COR-L47 (cell line): ENCODE measurements around the gene TICRR.

Experiments
- DNase-seq: peaks from one replicate; lab custom pipeline; 2025; lab: John Stamatoyannopoulos, UW

TICRR gene

GRCh38 chr15:89628806-89629715 is 53.8 kb downstream of the TICRR start:
- DNase-seq = no peak

DNA sequence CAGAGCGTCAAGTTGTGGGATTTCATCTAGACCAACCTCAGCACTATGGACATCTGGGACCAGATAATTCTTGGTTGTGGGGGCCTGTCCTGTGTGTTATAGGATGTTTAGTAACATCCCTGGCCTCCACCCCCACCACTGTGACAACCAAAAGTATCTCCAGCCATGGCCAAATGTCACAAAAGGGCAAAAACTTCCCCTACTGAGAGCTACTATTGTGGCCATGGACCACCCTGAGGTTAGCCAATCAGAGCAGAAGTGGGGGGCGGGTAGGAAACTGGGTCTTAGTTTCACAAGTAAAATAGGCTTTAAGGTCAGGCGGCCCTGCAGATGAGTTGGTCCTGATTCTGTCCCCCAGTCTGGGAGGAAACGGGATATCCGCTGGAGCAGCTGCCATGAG is 54.6 kb downstream of the TICRR start:
- DNase-seq = no peak

DNA sequence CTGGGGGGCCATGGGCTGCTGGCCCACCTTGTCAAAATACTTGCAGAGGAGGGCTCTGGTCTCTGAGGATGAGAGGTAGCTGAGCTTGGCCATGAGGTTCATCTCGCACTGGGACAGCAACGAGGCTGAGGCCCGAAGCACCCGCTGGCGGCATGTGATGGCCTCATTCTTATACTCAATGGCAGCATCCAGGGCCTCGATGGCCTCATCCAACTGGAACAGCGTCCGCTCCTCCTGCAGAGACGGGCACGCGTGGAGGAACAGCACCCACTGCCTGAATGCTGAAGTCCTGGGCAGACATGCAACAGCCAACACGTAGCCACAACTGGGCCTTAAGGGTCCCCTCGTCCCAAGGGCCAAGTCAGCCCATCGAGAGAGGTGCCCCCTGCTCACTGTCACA is 55.0 kb downstream of the TICRR start:
- no peak for DNase-seq

DNA sequence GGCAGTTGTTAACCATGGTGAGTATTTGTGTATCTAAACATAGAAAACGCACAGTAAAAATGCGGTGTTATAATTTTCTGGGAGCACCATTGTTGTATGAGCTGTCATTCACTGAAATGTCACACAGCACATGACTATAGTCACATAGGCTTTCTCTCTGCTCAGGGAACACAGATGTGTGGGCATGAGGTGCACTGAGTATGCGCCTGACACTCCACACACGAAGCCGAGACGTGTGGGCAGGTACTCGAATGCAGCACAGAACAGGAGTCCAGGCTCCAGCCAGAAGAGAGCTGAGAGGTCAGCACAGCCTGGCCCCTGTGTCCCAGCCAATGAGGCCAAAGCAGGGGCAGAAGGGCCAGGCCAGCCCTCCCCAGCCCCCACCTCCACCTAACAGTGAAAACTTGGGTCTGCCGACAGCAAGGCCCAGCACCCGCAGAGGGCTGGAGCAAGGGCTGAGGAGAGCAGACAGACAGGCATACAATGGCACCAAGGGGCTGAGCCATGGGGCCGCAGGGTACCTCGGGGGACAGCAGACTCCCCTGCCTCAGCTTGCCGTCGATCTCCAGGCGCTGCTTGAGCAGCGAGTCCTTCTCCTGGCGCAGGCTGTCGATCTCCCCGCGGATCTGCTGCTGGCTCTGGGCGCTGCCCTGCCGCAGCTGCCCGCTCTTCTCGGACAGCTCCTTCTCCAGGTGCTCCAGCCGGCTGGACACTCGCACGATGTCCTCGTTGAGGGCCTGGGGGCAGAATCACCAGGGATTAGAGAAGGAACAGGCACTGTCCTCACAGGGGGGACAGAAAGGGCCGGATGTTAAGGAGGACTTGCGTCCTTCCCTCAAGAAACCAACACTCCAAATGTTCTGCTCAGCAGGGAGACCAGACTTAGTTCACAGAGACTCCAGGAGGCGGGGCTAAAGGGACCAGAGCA is 56.0 kb downstream of the TICRR start:
- no peak for DNase-seq

GRCh38 chr15:89631902-89632264 is 56.6 kb downstream of the TICRR start:
- no peak for DNase-seq

DNA sequence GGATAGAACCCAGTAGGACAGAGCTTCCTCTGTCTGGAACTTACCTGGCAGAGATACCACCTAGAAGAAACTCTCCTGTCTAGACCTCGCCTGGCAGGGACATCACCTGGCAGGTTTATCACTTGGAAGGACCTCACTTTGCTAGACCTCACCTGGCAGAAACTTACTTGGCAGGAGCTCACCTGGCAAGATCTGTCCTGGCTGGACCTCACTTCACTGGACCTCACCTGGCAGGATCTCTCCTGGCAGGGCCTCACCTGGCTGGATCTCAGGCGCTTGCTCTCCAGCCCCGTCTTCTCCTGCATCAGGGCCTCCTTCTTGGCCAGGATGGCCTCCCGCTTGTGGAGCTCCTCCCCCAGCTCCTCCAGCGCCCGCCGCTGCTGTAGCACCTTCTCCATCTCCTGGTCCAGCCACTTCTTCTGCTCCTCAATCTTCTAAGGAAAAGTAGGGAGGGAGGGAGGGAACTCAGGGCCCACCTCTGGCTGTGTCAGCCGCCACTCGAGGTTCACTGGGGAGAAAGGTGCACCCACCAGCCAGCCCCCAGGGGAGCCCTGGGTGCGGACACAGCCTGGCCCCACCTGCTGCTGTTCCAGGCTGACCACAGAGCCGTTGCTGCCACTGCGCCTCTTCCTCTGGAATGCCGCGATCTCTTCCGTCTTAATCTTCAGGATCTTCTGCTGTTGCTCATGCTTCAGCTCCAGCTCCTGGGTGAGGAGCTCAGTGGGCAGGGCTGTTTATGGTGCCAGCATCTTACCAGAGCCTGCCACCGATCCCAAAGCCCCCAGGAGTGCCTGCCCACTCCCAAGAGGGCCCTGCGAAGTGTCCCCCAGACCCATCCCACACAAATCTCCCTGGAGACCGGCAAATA is 57.5 kb downstream of the TICRR start:
- no peak for DNase-seq

GRCh38 chr15:89633585-89633984 is 58.3 kb downstream of the TICRR start:
- DNase-seq = no peak

- DNase-seq = no peak
Observed at GRCh38 chr15:89640245-89640644, 65.0 kb downstream of the TICRR start.

- no peak for DNase-seq
Observed at GRCh38 chr15:89641053-89641452, 65.8 kb downstream of the TICRR start.

DNA sequence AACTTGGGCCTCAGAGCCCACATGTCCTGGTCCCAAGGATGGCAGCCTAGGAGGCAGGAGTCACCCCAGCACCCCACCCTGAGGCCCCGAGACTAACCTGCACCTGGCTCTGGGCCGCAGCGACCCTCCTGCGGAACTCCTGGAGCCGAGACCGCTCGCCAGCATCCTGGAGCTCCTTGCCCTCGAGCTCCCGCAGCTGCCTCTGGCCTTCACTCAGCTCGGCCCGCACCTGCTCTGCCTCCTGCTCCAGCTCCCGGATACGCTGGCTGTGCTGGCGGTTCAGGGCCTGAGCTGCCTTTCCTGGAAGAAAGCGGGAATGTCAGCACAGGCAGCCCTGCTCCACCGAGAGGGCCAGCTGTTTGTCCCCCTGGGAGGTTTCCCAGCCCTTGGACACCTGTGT is 66.8 kb downstream of the TICRR start:
- DNase-seq = no peak

DNA sequence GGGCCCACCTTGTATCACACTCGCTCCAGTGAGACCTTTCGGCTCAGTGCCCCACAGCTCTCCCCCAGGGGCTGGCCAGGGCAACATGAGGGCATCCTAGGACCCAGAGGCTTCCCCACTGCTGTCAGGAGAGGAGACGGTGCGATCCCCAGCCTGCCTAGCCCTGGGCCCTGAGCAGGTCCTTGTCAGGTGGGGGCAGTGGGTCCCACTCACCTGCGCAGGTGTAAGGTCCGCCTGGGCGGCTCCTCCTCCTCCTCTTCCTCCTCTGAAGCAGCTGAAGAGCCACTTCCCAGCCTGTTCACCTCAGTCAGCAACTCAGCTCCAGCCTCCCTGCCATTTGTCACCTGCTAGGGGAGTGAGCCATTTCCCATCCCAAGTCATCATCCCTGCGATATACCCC is 70.4 kb downstream of the TICRR start:
- no peak for DNase-seq

DNA sequence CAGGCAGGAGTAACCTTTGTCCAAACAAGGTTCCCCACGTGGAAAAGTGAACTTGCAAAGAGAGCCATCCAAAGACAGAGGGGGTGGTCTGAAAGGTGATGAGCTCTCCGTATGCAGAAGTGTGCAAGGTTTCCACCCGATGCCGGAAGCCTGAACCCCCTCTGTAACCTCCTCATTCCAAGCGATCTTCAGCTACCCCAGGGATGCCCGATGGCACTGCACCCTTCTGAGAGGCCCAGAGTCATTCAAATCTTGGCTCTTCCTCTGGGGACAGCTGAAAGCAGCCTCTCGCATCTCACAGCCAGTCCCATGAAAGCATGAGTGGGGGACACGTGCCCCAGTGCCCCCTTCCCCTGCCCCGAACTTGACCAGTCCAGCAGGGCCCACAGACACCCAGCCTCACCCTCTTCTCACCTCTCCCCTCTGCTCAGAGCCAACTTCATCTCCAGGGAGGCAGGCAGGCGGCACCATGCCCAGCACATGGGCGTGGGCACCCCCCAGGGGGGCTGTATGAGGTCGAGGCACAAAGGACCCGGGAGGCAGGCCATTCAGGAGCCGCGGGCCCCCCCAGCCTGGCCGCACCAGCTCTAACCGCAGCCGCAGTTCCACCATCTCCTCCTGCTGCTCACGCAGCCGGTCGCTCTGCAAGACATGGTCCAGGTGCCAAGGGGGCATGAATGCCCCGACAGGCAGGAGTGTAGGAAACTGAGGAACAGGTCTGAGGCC is 71.3 kb downstream of the TICRR start:
- no peak for DNase-seq

GRCh38 chr15:89647191-89647851 is 72.1 kb downstream of the TICRR start:
- DNase-seq = peak; percentile 50

DNA sequence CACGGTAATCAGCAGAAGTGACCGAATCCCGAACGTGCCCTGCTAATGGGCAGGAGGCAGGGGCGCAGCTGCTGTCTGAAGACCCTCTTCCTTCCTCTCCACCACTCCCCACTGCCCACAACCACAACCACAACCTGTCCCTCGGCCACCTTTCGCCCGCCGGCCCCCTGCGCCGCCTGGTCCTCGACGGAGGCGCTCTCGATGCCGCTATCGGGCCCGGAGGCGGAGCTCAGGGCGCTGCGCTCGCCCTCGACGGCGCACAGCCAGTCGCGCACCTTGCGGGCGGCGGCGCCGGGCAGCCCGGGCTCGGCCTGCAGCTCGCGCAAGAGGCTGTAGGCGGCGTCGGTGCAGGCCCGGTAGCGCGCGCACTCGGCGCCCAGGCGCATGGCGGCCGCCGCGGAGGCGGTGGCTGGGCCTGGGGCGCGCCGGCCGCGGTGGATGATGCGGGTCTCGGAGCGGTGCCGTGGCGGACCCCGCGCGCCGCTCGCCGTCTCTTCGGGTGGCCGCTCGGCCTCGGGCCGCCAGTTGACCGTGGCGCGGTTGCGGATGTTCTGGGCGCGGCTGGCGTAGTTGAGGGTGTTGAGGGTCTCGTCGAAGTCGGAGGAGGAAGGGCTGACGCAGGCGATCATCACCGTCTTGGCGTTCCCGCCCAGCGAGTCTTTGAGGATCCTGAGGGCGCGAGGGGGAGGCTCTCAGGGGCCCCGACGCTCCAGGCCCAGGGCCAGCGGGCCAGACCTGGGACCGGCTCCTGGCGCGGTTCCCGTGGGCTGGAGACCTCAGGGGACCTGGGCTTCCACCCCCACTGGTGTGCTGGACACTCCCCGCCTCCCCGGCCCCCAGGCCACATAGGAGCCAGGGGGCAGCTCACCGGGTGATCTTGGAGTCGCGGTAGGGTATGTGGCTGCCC is 73.1 kb downstream of the TICRR start:
- DNase-seq = no peak

GRCh38 chr15:89649013-89649625 is 73.8 kb downstream of the TICRR start:
- no peak for DNase-seq

DNA sequence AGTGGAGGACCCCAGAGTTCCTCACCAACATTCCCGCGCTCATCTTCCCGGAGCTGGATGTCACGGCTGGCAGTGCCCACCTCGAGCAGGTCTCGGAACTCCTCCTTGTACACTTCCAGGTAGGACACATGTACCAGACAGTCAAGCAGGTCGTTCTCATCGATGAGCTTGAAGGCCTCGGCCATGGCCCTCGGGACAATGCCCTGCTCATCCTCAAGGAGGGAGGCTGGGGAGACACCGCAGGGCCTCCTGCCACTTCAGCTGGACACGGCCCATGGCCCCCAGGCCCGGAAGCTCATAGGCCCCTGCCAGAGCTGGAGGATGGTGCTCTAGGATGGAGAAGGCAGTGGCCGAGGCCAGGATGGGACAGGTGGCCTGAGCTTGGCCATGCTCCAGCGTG is 74.4 kb downstream of the TICRR start:
- no peak for DNase-seq

- DNase-seq = no peak
Observed at GRCh38 chr15:89652131-89652530, 76.9 kb downstream of the TICRR start.

- no peak for DNase-seq
Observed at GRCh38 chr15:89652666-89653065, 77.4 kb downstream of the TICRR start.

- DNase-seq = no peak
Observed at GRCh38 chr15:89653578-89653977, 78.3 kb downstream of the TICRR start.
